ENCODE measurements around the gene PRPF31. TPM values are rescaled to one million over a fixed set of nuclear protein-coding genes. Genes with fewer than 3 reads are reported as not detected.
A peak's percentile ranks its signal among the peaks of the same experiment; 100 is the strongest.

PRPF31 gene
- polyA plus RNA-seq, 1 donor (not counting 4 experiments of a cell fraction or from before 2014, with no cell fraction given): 42.2 TPM

- peak overlapping the region; percentile 97 for H3K4me2 ChIP-seq (ENCODE audit: control insufficient read depth, extremely low read depth, insufficient read depth, low read depth, low read length)
- H3K4me3 ChIP-seq (ENCODE audit: control insufficient read depth in 2 of 3, extremely low read depth in 1 of 3, insufficient read depth in 2 of 3, low read depth in 1 of 3, low read length in 3 of 3): peak overlapping the region; percentile 51 to 91 (median 87)
- FAIRE-seq (no peak), DNase-seq (ENCODE audit: low read depth, low spot score) (no peak)
- no peaks in the 10 kb centered on the region for H3K9me3 ChIP-seq (ENCODE audit: control insufficient read depth, low read depth, low read length)
- H4K20me1 ChIP-seq (ENCODE audit: control insufficient read depth, extremely low read depth, insufficient read depth, low read length): no peaks in the 10 kb centered on the region
- TF ChIP-seq CTCF (optimal IDR thresholded peaks at IDR 0.05 in 1 of 3, IDR thresholded peaks at IDR 0.05 in 1 of 3, conservative IDR thresholded peaks at IDR 0.05 in 1 of 3; ENCODE audit: extremely low read depth in 1 of 3, insufficient read depth in 2 of 3, low read length in 3 of 3): no peak
- no peak for TF ChIP-seq EZH2 (IDR thresholded peaks at IDR 0.05; ENCODE audit: low read length)
- H3K27me3 ChIP-seq (ENCODE audit: control insufficient read depth, extremely low read depth, insufficient read depth, low read length): no peaks in the 10 kb centered on the region
- peak overlapping the region; percentile 88 for H2AFZ ChIP-seq (ENCODE audit: control insufficient read depth, low read length)
- peaks cover 7% of the 10 kb centered on the region for H3K79me2 ChIP-seq (ENCODE audit: control insufficient read depth, insufficient read depth, low read length)
- dilution Hi-C loops (cut with MboI; ENCODE audit: extremely low pct_ligation_motif_present, low sequenced_read_pairs): no loop called here
- H3K4me1 ChIP-seq (ENCODE audit: control insufficient read depth, extremely low read depth, insufficient read depth, low read length): peaks cover 24% of the 10 kb centered on the region
- peak overlapping the region; percentile 85 for H3K9ac ChIP-seq (ENCODE audit: control insufficient read depth, extremely low read depth, insufficient read depth, low read length)
- H3K9me1 ChIP-seq (ENCODE audit: control insufficient read depth, extremely low read depth, insufficient read depth, low read length): no peaks in the 10 kb centered on the region
- peaks cover 9 to 10% of the 10 kb centered on the region in 2 experiments for H3K36me3 ChIP-seq (ENCODE audit: control insufficient read depth in 2 of 2, extremely low read depth in 1 of 2, insufficient read depth in 2 of 2, low read length in 2 of 2)
- H3K27ac ChIP-seq (ENCODE audit: control insufficient read depth, insufficient read depth, low read length): peak overlapping the region; percentile 79
Observed at GRCh38 chr19:54160854-54161253, 45.3 kb downstream of the PRPF31 start.

GRCh38 chr19:54162241-54162805, 46.8 kb downstream of the PRPF31 start:
- peak overlapping the region; percentile 18 for H3K4me2 ChIP-seq (ENCODE audit: control insufficient read depth, extremely low read depth, insufficient read depth, low read depth, low read length)
- H3K9me1 ChIP-seq (ENCODE audit: control insufficient read depth, extremely low read depth, insufficient read depth, low read length): no peaks in the 10 kb centered on the region
- TF ChIP-seq CTCF (optimal IDR thresholded peaks at IDR 0.05 in 1 of 3, IDR thresholded peaks at IDR 0.05 in 1 of 3, conservative IDR thresholded peaks at IDR 0.05 in 1 of 3; ENCODE audit: extremely low read depth in 1 of 3, insufficient read depth in 2 of 3, low read length in 3 of 3) (no peak), EZH2 (IDR thresholded peaks at IDR 0.05; ENCODE audit: low read length) (no peak)
- H2AFZ ChIP-seq (ENCODE audit: control insufficient read depth, low read length): no peak overlapping the region
- H3K36me3 ChIP-seq (ENCODE audit: control insufficient read depth in 2 of 2, extremely low read depth in 1 of 2, insufficient read depth in 2 of 2, low read length in 2 of 2): peaks cover 1 to 7% of the 10 kb centered on the region in 2 experiments
- H3K27me3 ChIP-seq (ENCODE audit: control insufficient read depth, extremely low read depth, insufficient read depth, low read length): no peaks in the 10 kb centered on the region
- dilution Hi-C loops (cut with MboI; ENCODE audit: extremely low pct_ligation_motif_present, low sequenced_read_pairs): no loop called here
- H4K20me1 ChIP-seq (ENCODE audit: control insufficient read depth, extremely low read depth, insufficient read depth, low read length): no peaks in the 10 kb centered on the region
- H3K79me2 ChIP-seq (ENCODE audit: control insufficient read depth, insufficient read depth, low read length): peaks cover 7% of the 10 kb centered on the region
- no peak for DNase-seq (ENCODE audit: low read depth, low spot score)
- no peak for FAIRE-seq
- H3K27ac ChIP-seq (ENCODE audit: control insufficient read depth, insufficient read depth, low read length): no peak overlapping the region
- peaks cover 24% of the 10 kb centered on the region for H3K4me1 ChIP-seq (ENCODE audit: control insufficient read depth, extremely low read depth, insufficient read depth, low read length)
- no peaks in the 10 kb centered on the region for H3K9me3 ChIP-seq (ENCODE audit: control insufficient read depth, low read depth, low read length)
- no peak overlapping the region for H3K9ac ChIP-seq (ENCODE audit: control insufficient read depth, extremely low read depth, insufficient read depth, low read length)
- peak overlapping the region; percentile 38 to 50 (median 39) for H3K4me3 ChIP-seq (ENCODE audit: control insufficient read depth in 2 of 3, extremely low read depth in 1 of 3, insufficient read depth in 2 of 3, low read depth in 1 of 3, low read length in 3 of 3)

All from keratinocyte (primary cell).